Colonic mucosa (tissue), 4 donors: Measurements from ENCODE around the gene GPHA2. TPM values are rescaled to one million over a fixed set of nuclear protein-coding genes. Genes with fewer than 3 reads are reported as not detected.
A peak's percentile ranks its signal among the peaks of the same experiment; 100 is the strongest.

Experiments used
- DNase-seq: peaks from one replicate; pipeline ENCODE4 v3.0.0-alpha.2; 2020
- H3K27ac ChIP-seq: fragments of 200-600 bp; one replicate; pipeline ENCODE4 v1.8.0; 2021
- H3K27me3 ChIP-seq: fragments of 200-600 bp; one replicate; pipeline ENCODE4 v1.8.0; 2021
- H3K36me3 ChIP-seq: fragments of 200-600 bp; one replicate; pipeline ENCODE4 v1.8.0; 2021
- H3K4me1 ChIP-seq: fragments of 200-600 bp; one replicate; pipeline ENCODE4 v1.8.0; 2021; ENCODE audit warnings: mild to moderate bottlenecking
- H3K4me3 ChIP-seq: fragments of 200-600 bp; one replicate; pipeline ENCODE4 v1.8.0; 2021
- H3K9ac ChIP-seq, 2 donors: one replicate each; pipeline ENCODE4 v1.7.0; 2013; ENCODE audit warnings: control low read depth in 2 of 2, low read depth in 2 of 2, low read length in 2 of 2
- H3K9me3 ChIP-seq: fragments of 200-600 bp; one replicate; pipeline ENCODE4 v1.8.0; 2021
- CTCF ChIP-seq: fragments of 200-600 bp; IDR thresholded peaks from one replicate; pipeline ENCODE4 v1.8.0; 2022; ENCODE audit warnings: antibody characterized with exemption, mild to moderate bottlenecking
- intact Hi-C: fragments of 100-400 bp; cut with DNase I; formaldehyde crosslinking; loops from one replicate; pipeline ENCODE4 v1.14.1; 2022
- total RNA-seq, 2 donors: library from RNA; stranded (reverse); fragmentation: NEBNext Ultra II Directional in 1 of 2; extraction: Animal tissue kit (Norgen Biotek cat#: 25700) in 1 of 2; gene quantifications; one replicate each; pipeline ENCODE4 v1.2.1, GENCODE V29; 2021
- donor health status: healthy.
- donor health status: DM: no; HTN: no; CAD: no.
- donor health status: DM: no; HTN: no; CAD: no.

The GPHA2 gene
- total RNA-seq, 2 donors from 2014 or later = not detected

GRCh38 chr11:64930340-64930739 lies 5.4 kb downstream of the GPHA2 start:
- no peak overlapping the region for H3K27ac ChIP-seq
- H3K27me3 ChIP-seq = no peaks in the 10 kb centered on the region
- H3K9ac ChIP-seq = no peak overlapping the region
- intact Hi-C loops = loop anchor here (10.0 kb wide), 1 partner anchor 54 kb away; no protein-coding TSS in a partner anchor
- H3K4me1 ChIP-seq = peaks cover 7% of the 10 kb centered on the region
- peaks cover 8% of the 10 kb centered on the region for H3K36me3 ChIP-seq
- TF ChIP-seq CTCF = no peak
- DNase-seq = no peak
- H3K4me3 ChIP-seq = no peak overlapping the region
- no peaks in the 10 kb centered on the region for H3K9me3 ChIP-seq

DNA sequence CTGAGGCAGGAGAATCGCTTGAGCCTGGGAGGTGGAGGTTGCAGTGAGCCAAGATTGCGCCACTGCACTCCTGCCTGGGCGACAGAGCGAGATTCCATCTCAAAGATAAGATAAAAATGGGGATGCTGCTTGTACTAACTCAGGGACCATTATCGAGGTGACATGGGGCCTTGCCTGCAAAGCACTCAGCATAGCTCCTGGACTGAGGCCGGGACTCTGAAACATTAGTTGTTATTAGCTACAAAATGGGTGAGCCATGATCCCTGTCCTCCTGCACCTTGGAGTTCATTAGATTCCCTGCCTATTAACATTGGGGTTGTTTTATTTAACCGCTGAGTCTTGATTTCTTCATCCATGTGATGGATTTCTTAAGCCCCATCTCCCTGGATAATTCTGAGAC lies 6.1 kb downstream of the GPHA2 start:
- TF ChIP-seq CTCF = no peak
- intact Hi-C loops = loop anchor here (10.0 kb wide), 1 partner anchor 55 kb away; no protein-coding TSS in a partner anchor
- Histone ChIP-seq H3K9ac (no peak overlapping the region), H3K36me3 (peaks cover 8% of the 10 kb centered on the region), H3K4me1 (peaks cover 10% of the 10 kb centered on the region), H3K4me3 (no peak overlapping the region), H3K27me3 (no peaks in the 10 kb centered on the region), H3K9me3 (no peaks in the 10 kb centered on the region), H3K27ac (no peak overlapping the region)
- DNase-seq = no peak

DNA sequence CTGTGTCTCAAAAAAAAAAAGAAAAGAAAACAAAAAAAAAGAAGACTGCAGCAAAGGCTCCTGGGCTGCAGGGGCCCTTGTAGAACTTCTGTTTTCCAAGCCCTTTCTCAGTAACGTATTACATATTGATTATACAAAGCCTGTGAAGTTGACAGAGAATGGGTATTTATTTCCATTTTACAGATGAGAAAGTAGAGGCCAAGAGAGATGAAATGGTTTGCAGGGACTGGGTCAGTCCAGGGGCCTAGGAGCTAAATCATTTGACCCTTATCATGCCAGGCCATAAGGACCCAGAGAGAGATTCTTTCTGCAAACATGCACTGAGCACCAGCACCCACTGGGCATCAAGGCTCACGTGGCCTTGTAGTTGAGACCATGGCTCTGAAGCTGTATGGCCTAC lies 6.7 kb downstream of the GPHA2 start:
- H3K4me3 ChIP-seq = no peak overlapping the region
- intact Hi-C loops = no loop called here
- no peak for DNase-seq
- peaks cover 10% of the 10 kb centered on the region for H3K4me1 ChIP-seq
- H3K36me3 ChIP-seq = peaks cover 8% of the 10 kb centered on the region
- no peak overlapping the region for H3K9ac ChIP-seq
- TF ChIP-seq CTCF = no peak
- H3K27ac ChIP-seq = no peak overlapping the region
- H3K9me3 ChIP-seq = no peaks in the 10 kb centered on the region
- no peaks in the 10 kb centered on the region for H3K27me3 ChIP-seq

DNA sequence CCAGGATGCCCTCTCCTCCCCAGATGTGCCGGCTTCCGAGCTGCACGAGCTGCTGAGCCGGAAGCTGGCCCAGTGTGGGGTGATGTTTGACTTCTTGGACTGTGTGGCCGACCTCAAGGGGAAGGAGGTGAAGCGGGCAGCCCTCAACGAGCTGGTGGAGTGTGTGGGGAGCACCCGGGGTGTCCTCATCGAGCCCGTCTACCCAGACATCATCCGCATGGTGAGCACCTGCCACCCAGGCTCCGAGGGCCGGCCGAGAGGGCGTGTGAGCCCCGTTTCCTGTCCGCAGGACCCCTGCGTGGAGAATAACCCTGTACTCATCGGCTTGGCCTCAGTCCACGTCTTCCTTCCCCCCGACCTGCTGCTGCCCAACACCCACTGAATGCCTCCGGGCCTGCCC lies 9.0 kb downstream of the GPHA2 start:
- Histone ChIP-seq H3K27ac (no peak overlapping the region), H3K27me3 (no peaks in the 10 kb centered on the region), H3K9ac (no peak overlapping the region), H3K4me1 (peaks cover 16% of the 10 kb centered on the region), H3K4me3 (no peak overlapping the region), H3K9me3 (no peaks in the 10 kb centered on the region), H3K36me3 (peaks cover 8% of the 10 kb centered on the region)
- TF ChIP-seq CTCF = no peak
- intact Hi-C loops = no loop called here
- DNase-seq = no peak

DNA sequence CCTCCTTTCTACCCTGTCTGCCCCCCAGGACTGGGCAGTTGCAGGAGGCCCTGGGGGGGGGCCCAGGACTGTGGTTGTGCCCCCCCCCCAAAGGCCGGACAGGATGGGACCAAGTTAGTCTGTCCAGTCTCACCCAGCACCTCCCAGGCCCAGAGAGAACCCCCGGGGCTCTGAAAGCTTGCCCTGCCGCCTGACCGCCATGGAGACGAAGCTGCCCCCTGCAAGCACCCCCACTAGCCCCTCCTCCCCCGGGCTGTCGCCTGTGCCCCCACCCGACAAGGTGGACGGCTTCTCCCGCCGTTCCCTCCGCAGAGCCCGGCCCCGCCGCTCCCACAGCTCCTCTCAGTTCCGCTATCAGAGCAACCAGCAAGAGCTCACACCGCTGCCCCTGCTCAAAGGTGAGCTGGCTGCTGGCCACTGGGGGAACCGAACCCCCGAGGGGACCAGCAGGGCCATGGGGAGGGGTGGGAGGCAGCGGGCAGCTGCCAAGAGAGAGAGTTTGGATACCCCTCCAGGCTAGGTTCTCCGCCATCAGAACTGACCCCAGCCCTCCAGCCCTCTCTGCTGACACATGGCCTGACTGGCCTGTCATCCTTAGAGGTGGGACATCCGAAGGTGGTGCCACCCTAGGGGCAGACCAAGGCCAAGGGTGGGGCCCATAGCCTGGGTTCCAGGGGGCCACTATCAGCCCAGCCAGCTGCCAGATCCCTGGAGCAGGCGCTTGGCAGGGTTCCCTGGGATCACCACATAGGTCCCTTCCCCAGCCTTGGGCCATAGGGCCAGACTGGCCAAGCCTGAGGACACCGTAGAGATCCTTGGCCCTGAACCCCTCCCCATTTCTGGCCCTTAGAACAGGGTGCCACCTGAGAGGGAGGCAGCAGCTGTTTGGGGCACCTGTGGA lies 9.9 kb downstream of the GPHA2 start:
- peak overlapping the region; percentile 98 for H3K4me3 ChIP-seq
- TF ChIP-seq CTCF = no peak
- H3K4me1 ChIP-seq = peaks cover 16% of the 10 kb centered on the region
- peak overlapping the region; percentile 86 to 94 for H3K9ac ChIP-seq
- peaks cover 8% of the 10 kb centered on the region for H3K36me3 ChIP-seq
- DNase-seq = no peak
- intact Hi-C loops = no loop called here
- H3K27ac ChIP-seq = no peak overlapping the region
- no peaks in the 10 kb centered on the region for H3K9me3 ChIP-seq
- no peaks in the 10 kb centered on the region for H3K27me3 ChIP-seq
